Hypothalamus (tissue), 51 donors: ENCODE data around the gene ASPSCR1.
A peak's percentile ranks its signal among the peaks of the same experiment; 100 is the strongest.
"Not testable (repeated sequence)": the region's sequence is repeated elsewhere in the genome, so short reads cannot be mapped to it uniquely, and the experiment has no call there.

Experiments used
- DNase-seq, 51 donors: peaks; one replicate each; lab custom pipeline; 2025; lab: John Stamatoyannopoulos, UW

Gene ASPSCR1

GRCh38 chr17:82034371-82035011 is 57.1 kb downstream of the ASPSCR1 start:
- peak in 1 of 51 donors; percentile 11 for DNase-seq

- no peak for DNase-seq
These were observed 58.1 kb downstream of the ASPSCR1 start for GRCh38 chr17:82035488-82035887.

GRCh38 chr17:82035956-82036633 is 58.7 kb downstream of the ASPSCR1 start:
- DNase-seq = no peak

- no peak for DNase-seq
These were observed 59.2 kb downstream of the ASPSCR1 start for GRCh38 chr17:82036634-82037091.

- DNase-seq = peak; percentile 80 to 98 (median 95)
These were observed 59.9 kb downstream of the ASPSCR1 start, which contains the start of gene DCXR for GRCh38 chr17:82037092-82037888. TSS of gene DCXR (minus strand) at chr17:82037697. CDS start at chr17:82037682, 15 bp downstream.

GRCh38 chr17:82037889-82038195 is 60.4 kb downstream of the ASPSCR1 start:
- no peak for DNase-seq

GRCh38 chr17:82038796-82039409 is 61.5 kb downstream of the ASPSCR1 start:
- not testable (repeated sequence) for DNase-seq

GRCh38 chr17:82039695-82040299 is 62.4 kb downstream of the ASPSCR1 start:
- DNase-seq = no peak

GRCh38 chr17:82041144-82041814 is 63.9 kb downstream of the ASPSCR1 start:
- DNase-seq = no peak

GRCh38 chr17:82042649-82043048 is 65.2 kb downstream of the ASPSCR1 start:
- DNase-seq = no peak

GRCh38 chr17:82043507-82043906 is 66.1 kb downstream of the ASPSCR1 start:
- DNase-seq = no peak

- DNase-seq = no peak
These were observed 68.6 kb downstream of the ASPSCR1 start for GRCh38 chr17:82045936-82046484.

- no peak for DNase-seq
These were observed 69.5 kb downstream of the ASPSCR1 start for GRCh38 chr17:82046903-82047302.

GRCh38 chr17:82047379-82047778 is 70.0 kb downstream of the ASPSCR1 start:
- no peak for DNase-seq

GRCh38 chr17:82047914-82048570 is 70.6 kb downstream of the ASPSCR1 start:
- no peak for DNase-seq

GRCh38 chr17:82048571-82048971 is 71.1 kb downstream of the ASPSCR1 start:
- DNase-seq = no peak

- DNase-seq = no peak
These were observed 71.7 kb downstream of the ASPSCR1 start for GRCh38 chr17:82049106-82049505.

GRCh38 chr17:82049521-82049971 is 72.1 kb downstream of the ASPSCR1 start:
- DNase-seq = no peak

GRCh38 chr17:82050152-82050760 is 72.8 kb downstream of the ASPSCR1 start:
- DNase-seq = no peak
